ENCODE results near the gene ADARB1.

DNA sequence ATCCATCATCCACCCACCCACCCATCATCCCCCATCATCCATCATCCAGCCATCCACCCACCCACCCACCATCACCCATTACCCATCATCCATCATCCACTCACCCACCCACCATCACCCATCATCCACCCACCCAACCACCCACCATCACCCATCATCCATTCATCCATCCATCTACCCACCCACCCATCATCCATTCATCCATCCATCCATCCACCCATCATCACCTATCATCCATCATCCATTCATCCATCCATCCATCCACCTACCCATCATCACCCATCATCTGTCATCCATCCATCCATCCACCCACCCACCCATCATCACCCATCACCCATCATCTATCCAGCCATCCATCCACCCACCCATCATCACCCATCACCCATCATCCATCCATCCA is 81.5 kb downstream of the ADARB1 start:
- no peak for TF ChIP-seq EZH2 (IDR thresholded peaks at IDR 0.05; ENCODE audit: borderline replicate concordance, insufficient read depth, low read depth, low read length, poor library complexity, severe bottlenecking)
- TF ChIP-seq, protein P1, sequence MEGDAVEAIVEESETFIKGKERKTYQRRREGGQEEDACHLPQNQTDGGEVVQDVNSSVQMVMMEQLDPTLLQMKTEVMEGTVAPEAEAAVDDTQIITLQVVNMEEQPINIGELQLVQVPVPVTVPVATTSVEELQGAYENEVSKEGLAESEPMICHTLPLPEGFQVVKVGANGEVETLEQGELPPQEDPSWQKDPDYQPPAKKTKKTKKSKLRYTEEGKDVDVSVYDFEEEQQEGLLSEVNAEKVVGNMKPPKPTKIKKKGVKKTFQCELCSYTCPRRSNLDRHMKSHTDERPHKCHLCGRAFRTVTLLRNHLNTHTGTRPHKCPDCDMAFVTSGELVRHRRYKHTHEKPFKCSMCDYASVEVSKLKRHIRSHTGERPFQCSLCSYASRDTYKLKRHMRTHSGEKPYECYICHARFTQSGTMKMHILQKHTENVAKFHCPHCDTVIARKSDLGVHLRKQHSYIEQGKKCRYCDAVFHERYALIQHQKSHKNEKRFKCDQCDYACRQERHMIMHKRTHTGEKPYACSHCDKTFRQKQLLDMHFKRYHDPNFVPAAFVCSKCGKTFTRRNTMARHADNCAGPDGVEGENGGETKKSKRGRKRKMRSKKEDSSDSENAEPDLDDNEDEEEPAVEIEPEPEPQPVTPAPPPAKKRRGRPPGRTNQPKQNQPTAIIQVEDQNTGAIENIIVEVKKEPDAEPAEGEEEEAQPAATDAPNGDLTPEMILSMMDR (IDR thresholded peaks at IDR 0.05) = no peak

Measured in B cell (primary cell).